Astrocyte (in vitro differentiated cells and primary cell): ENCODE results near the gene CCDC160. TPM values are rescaled to one million over a fixed set of nuclear protein-coding genes. Genes with fewer than 3 reads are reported as not detected.
"Not testable (repeated sequence)": the region's sequence is repeated elsewhere in the genome, so short reads cannot be mapped to it uniquely, and the experiment has no call there.

Experiments
- DNase-seq: peaks from one replicate; pipeline ENCODE4 v3.0.0-alpha.2; 2010; ENCODE audit warnings: low read depth
- FAIRE-seq: peaks from 2 replicates; lab custom pipeline; 2011; peaks lifted over from hg19 to GRCh38; lab: Jason Lieb, UNC
- H2AFZ ChIP-seq: 2 replicates; pipeline ENCODE4 v1.6.0; 2012; ENCODE audit warnings: low read depth, low read length, inconsistent platforms
- H3K27ac ChIP-seq: 2 replicates; pipeline ENCODE4 v1.5.1; 2011; ENCODE audit warnings: low read depth, low read length, inconsistent platforms
- H3K27me3 ChIP-seq: 2 replicates; pipeline ENCODE4 v1.6.0; 2011; ENCODE audit warnings: low read length, inconsistent platforms; ENCODE audit not compliant: insufficient read depth
- H3K36me3 ChIP-seq: 2 replicates; pipeline ENCODE4 v1.5.1; 2011; ENCODE audit warnings: low read length, inconsistent platforms; ENCODE audit not compliant: insufficient read depth
- H3K4me1 ChIP-seq: 2 replicates; pipeline ENCODE4 v1.5.1; 2011; ENCODE audit warnings: low read length, inconsistent platforms; ENCODE audit not compliant: insufficient read depth
- H3K4me2 ChIP-seq: 2 replicates; pipeline ENCODE4 v1.6.0; 2012; ENCODE audit warnings: low read length, inconsistent platforms
- H3K4me3 ChIP-seq: 2 replicates; pipeline ENCODE4 v1.5.1; 2011; ENCODE audit warnings: low read depth, mild to moderate bottlenecking, low read length, inconsistent platforms; ENCODE audit not compliant: insufficient read depth
- H3K79me2 ChIP-seq: 2 replicates; pipeline ENCODE4 v1.6.0; 2012; ENCODE audit warnings: mild to moderate bottlenecking, low read length, inconsistent platforms; ENCODE audit not compliant: insufficient read depth
- H3K9ac ChIP-seq: 2 replicates; pipeline ENCODE4 v1.6.0; 2012; ENCODE audit warnings: mild to moderate bottlenecking, low read length, inconsistent platforms
- H3K9me3 ChIP-seq: 2 replicates; pipeline ENCODE4 v1.5.1; 2012; ENCODE audit warnings: low read depth, mild to moderate bottlenecking, low read length, inconsistent platforms; ENCODE audit not compliant: insufficient read depth
- H4K20me1 ChIP-seq: 2 replicates; pipeline ENCODE4 v1.6.0; 2012; ENCODE audit warnings: low read length, inconsistent platforms; ENCODE audit not compliant: insufficient read depth
- H3K27ac Mint-ChIP-seq: one replicate; pipeline ENCODE4 v1.8.0; 2021; ENCODE audit warnings: mild to moderate bottlenecking, mixed read lengths; ENCODE audit not compliant: unreplicated experiment
- H3K27me3 Mint-ChIP-seq: one replicate; pipeline ENCODE4 v1.8.0; 2021; ENCODE audit warnings: low read depth, mixed read lengths; ENCODE audit not compliant: unreplicated experiment
- H3K36me3 Mint-ChIP-seq: one replicate; pipeline ENCODE4 v1.8.0; 2021; ENCODE audit warnings: low read depth, mixed read lengths; ENCODE audit not compliant: unreplicated experiment
- H3K4me1 Mint-ChIP-seq: one replicate; pipeline ENCODE4 v1.8.0; 2021; ENCODE audit warnings: low read depth, mixed read lengths; ENCODE audit not compliant: unreplicated experiment
- H3K4me3 Mint-ChIP-seq: one replicate; pipeline ENCODE4 v1.8.0; 2021; ENCODE audit warnings: mild to moderate bottlenecking, moderate library complexity, mixed read lengths; ENCODE audit not compliant: unreplicated experiment
- H3K9me3 Mint-ChIP-seq: one replicate; pipeline ENCODE4 v1.8.0; 2021; ENCODE audit warnings: mild to moderate bottlenecking, mixed read lengths; ENCODE audit not compliant: unreplicated experiment
- EZH2 ChIP-seq: IDR thresholded peaks from 2 replicates; pipeline ENCODE4 v1.6.1; 2012; ENCODE audit warnings: mild to moderate bottlenecking, low read length, inconsistent platforms; ENCODE audit not compliant: insufficient read depth
- total RNA-seq: library from RNA; stranded (reverse); gene quantifications from 2 replicates; pipeline ENCODE4 v1.2.1, GENCODE V29; 2021
- TF ChIP-seq, protein P1 (sequence below): IDR thresholded peaks from 2 replicates; pipeline ENCODE4 v1.5.1; 2011; ENCODE audit warnings: low read depth, mild to moderate bottlenecking, inconsistent platforms, low read length, moderate library complexity; ENCODE audit not compliant: insufficient read depth

The CCDC160 gene
- total RNA-seq, 1 donor from 2014 or later = 1.5 TPM

DNA sequence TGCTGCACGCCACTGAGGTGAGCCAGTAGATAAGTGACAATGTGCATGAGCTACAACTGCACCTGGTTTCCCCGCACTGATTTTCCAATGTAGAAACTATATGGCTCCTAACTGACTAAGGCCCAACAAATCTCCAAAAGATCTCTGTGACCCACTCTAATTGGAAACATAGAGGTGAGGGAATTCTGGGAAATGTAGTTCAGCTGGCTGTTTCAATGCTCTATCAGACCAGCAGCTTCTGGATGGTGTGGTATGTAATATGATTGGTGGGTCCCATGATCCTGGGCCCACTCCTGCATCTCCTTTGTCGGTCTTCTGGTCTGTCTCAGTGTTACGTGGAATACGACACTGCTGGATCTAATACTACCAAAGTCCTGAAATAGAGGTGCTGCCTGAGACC, 18.6 kb downstream of the CCDC160 start:
- no peak overlapping the region for H2AFZ ChIP-seq
- Mint-ChIP-seq H3K9me3 (no peaks in the 10 kb centered on the region), H3K36me3 (peaks cover 2% of the 10 kb centered on the region), H3K4me1 (no peaks in the 10 kb centered on the region), H3K27ac (no peak overlapping the region), H3K27me3 (peaks cover 2% of the 10 kb centered on the region), H3K4me3 (no peak overlapping the region)
- FAIRE-seq = peak; percentile 63
- H4K20me1 ChIP-seq = no peaks in the 10 kb centered on the region
- TF ChIP-seq, protein P1, sequence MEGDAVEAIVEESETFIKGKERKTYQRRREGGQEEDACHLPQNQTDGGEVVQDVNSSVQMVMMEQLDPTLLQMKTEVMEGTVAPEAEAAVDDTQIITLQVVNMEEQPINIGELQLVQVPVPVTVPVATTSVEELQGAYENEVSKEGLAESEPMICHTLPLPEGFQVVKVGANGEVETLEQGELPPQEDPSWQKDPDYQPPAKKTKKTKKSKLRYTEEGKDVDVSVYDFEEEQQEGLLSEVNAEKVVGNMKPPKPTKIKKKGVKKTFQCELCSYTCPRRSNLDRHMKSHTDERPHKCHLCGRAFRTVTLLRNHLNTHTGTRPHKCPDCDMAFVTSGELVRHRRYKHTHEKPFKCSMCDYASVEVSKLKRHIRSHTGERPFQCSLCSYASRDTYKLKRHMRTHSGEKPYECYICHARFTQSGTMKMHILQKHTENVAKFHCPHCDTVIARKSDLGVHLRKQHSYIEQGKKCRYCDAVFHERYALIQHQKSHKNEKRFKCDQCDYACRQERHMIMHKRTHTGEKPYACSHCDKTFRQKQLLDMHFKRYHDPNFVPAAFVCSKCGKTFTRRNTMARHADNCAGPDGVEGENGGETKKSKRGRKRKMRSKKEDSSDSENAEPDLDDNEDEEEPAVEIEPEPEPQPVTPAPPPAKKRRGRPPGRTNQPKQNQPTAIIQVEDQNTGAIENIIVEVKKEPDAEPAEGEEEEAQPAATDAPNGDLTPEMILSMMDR = no peak
- TF ChIP-seq EZH2 = no peak
- H3K36me3 ChIP-seq = no peaks in the 10 kb centered on the region
- no peak for DNase-seq
- no peak overlapping the region for H3K9ac ChIP-seq
- no peak overlapping the region for H3K4me2 ChIP-seq
- no peak overlapping the region for H3K27ac ChIP-seq
- no peak overlapping the region for H3K4me3 ChIP-seq
- no peaks in the 10 kb centered on the region for H3K4me1 ChIP-seq
- H3K27me3 ChIP-seq = no peaks in the 10 kb centered on the region
- no peaks in the 10 kb centered on the region for H3K79me2 ChIP-seq
- H3K9me3 ChIP-seq = no peaks in the 10 kb centered on the region

DNA sequence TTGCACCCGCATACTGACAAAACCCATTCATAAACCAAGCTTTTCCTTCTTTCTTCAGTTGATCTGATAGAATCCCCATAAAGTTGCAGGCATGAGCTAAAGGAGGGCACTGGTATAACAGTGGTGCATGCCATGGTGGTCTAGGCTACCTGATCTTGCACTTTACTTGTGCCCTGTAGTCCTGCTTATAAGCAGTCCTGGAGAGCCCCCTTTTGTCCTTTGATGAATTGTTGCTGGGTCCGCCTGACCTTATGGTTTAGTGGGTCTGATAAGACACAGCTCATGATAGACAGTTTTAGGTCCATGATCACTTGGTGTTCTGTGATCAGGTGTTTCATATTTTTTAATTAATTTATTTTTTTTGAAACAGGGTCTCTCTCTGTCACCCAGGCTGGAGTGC, 19.7 kb downstream of the CCDC160 start:
- H3K4me1 ChIP-seq = no peaks in the 10 kb centered on the region
- H4K20me1 ChIP-seq = no peaks in the 10 kb centered on the region
- H3K9ac ChIP-seq = no peak overlapping the region
- H3K79me2 ChIP-seq = no peaks in the 10 kb centered on the region
- Mint-ChIP-seq H3K27me3 (peaks cover 2% of the 10 kb centered on the region), H3K4me3 (no peak overlapping the region), H3K27ac (no peak overlapping the region), H3K36me3 (peaks cover 2% of the 10 kb centered on the region), H3K4me1 (no peaks in the 10 kb centered on the region), H3K9me3 (no peaks in the 10 kb centered on the region)
- H3K9me3 ChIP-seq = no peaks in the 10 kb centered on the region
- no peak overlapping the region for H2AFZ ChIP-seq
- no peaks in the 10 kb centered on the region for H3K36me3 ChIP-seq
- no peak for TF ChIP-seq EZH2
- TF ChIP-seq, protein P1 = no peak
- no peak overlapping the region for H3K4me2 ChIP-seq
- H3K27ac ChIP-seq = no peak overlapping the region
- FAIRE-seq (no peak), DNase-seq (no peak)
- H3K4me3 ChIP-seq = no peak overlapping the region
- no peaks in the 10 kb centered on the region for H3K27me3 ChIP-seq

DNA sequence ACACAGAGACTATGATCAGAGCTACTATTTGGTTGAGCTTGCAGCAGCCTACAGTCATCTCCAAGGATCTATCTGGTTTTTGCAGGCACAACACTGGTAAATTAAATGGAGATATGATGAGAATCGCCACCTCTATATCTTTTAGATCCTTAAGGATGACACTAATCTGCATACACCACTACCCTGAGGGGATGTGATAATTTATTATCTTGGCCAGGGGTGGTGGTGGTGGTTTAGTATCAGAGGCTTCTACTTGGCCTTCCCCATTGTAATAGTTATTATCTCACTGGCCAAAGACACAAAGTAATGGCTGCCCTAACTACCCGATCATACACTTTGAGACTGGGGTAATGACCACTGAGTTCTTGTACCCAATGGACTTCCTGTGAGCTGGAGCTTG, 21.2 kb downstream of the CCDC160 start:
- no peak for TF ChIP-seq EZH2
- TF ChIP-seq, protein P1 = no peak
- no peaks in the 10 kb centered on the region for H3K36me3 ChIP-seq
- no peaks in the 10 kb centered on the region for H3K9me3 ChIP-seq
- no peak overlapping the region for H3K9ac ChIP-seq
- H3K27ac ChIP-seq = no peak overlapping the region
- H3K4me2 ChIP-seq = no peak overlapping the region
- FAIRE-seq (no peak), DNase-seq (no peak)
- no peak overlapping the region for H3K4me3 ChIP-seq
- no peak overlapping the region for H3K27ac Mint-ChIP-seq
- H4K20me1 ChIP-seq = no peaks in the 10 kb centered on the region
- no peaks in the 10 kb centered on the region for H3K9me3 Mint-ChIP-seq
- no peak overlapping the region for H2AFZ ChIP-seq
- H3K27me3 ChIP-seq = no peaks in the 10 kb centered on the region
- H3K4me3 Mint-ChIP-seq = no peak overlapping the region
- H3K27me3 Mint-ChIP-seq = peaks cover 2% of the 10 kb centered on the region
- H3K4me1 Mint-ChIP-seq = no peaks in the 10 kb centered on the region
- H3K4me1 ChIP-seq = no peaks in the 10 kb centered on the region
- no peaks in the 10 kb centered on the region for H3K79me2 ChIP-seq
- peaks cover 2% of the 10 kb centered on the region for H3K36me3 Mint-ChIP-seq

GRCh38 chrX:134285934-134286333, 49.0 kb downstream of the CCDC160 start:
- H3K27ac ChIP-seq, H3K4me3 Mint-ChIP-seq, H3K9me3 Mint-ChIP-seq, H3K9me3 ChIP-seq, H2AFZ ChIP-seq, H3K9ac ChIP-seq, H3K4me3 ChIP-seq, H4K20me1 ChIP-seq, H3K27ac Mint-ChIP-seq, H3K27me3 ChIP-seq, FAIRE-seq, H3K4me1 ChIP-seq, H3K79me2 ChIP-seq, H3K27me3 Mint-ChIP-seq, H3K36me3 Mint-ChIP-seq, H3K4me2 ChIP-seq, DNase-seq, H3K36me3 ChIP-seq, H3K4me1 Mint-ChIP-seq: not testable (repeated sequence)
